Gastroesophageal sphincter (tissue), 3 donors: ENCODE measurements around the gene NOC2L.

ENCODE experiments used
- CTCF ChIP-seq, 4 experiments: fragments of 200-600 bp in 2 of 4; fragments of 450-650 bp in 2 of 4; sonication (generic) in 1 of 4; IDR thresholded peaks; one replicate each; pipeline ENCODE4 v1.5.1; 2017 to 2019; ENCODE audit warnings: antibody characterized with exemption in 4 of 4, mild to moderate bottlenecking in 2 of 4, moderate library complexity in 2 of 4
- POLR2A ChIP-seq, 2 donors: fragments of 450-650 bp; IDR thresholded peaks; one replicate each; pipeline ENCODE4 v1.6.1; 2017; ENCODE audit warnings: antibody characterized with exemption in 2 of 2, mild to moderate bottlenecking in 2 of 2, moderate library complexity in 1 of 2
- POLR2AphosphoS5 ChIP-seq: sonication (generic); formaldehyde crosslinking; IDR thresholded peaks from one replicate; pipeline ENCODE4 v1.6.1; 2017; ENCODE audit warnings: antibody characterized with exemption

GRCh38 chr1:899636-900317 lies 59.3 kb downstream of the NOC2L start:
- no peak for TF ChIP-seq CTCF (IDR thresholded peaks at IDR 0.05)
- no peak for TF ChIP-seq POLR2A (IDR thresholded peaks at IDR 0.05)
- TF ChIP-seq POLR2AphosphoS5 = no peak
